Skeletal muscle cell (primary cell): Measurements from ENCODE around the gene CD82.
"Not testable (repeated sequence)": the region's sequence is repeated elsewhere in the genome, so short reads cannot be mapped to it uniquely, and the experiment has no call there.

Source experiments
- DNase-seq: peaks from one replicate; pipeline ENCODE4 v3.0.0-alpha.2; 2010; ENCODE audit warnings: low read depth
- H3K4me3 ChIP-seq: 2 replicates; pipeline ENCODE4 v1.5.1; 2011; ENCODE audit warnings: low read depth, mild to moderate bottlenecking, control low read depth, low read length, moderate library complexity

The CD82 gene

GRCh38 chr11:44557464-44557863 lies 8.0 kb upstream of the CD82 start:
- H3K4me3 ChIP-seq = no peak overlapping the region
- DNase-seq = no peak

GRCh38 chr11:44559207-44559939 lies 6.1 kb upstream of the CD82 start:
- no peak overlapping the region for H3K4me3 ChIP-seq
- DNase-seq = no peak

- not testable (repeated sequence) for DNase-seq, H3K4me3 ChIP-seq
Measured at GRCh38 chr11:44559940-44560300, 5.5 kb upstream of the CD82 start.

- H3K4me3 ChIP-seq = no peak overlapping the region
- DNase-seq = no peak
Measured at GRCh38 chr11:44561275-44561805, 4.1 kb upstream of the CD82 start.

- no peak overlapping the region for H3K4me3 ChIP-seq
- DNase-seq = no peak
Measured at GRCh38 chr11:44561964-44562734, 3.3 kb upstream of the CD82 start.

- no peak overlapping the region for H3K4me3 ChIP-seq
- no peak for DNase-seq
Measured at GRCh38 chr11:44562845-44563460, 2.5 kb upstream of the CD82 start.

GRCh38 chr11:44563711-44564110 lies 1.8 kb upstream of the CD82 start:
- peak; percentile 63 for DNase-seq
- H3K4me3 ChIP-seq = no peak overlapping the region

GRCh38 chr11:44564166-44564565 lies 1.3 kb upstream of the CD82 start:
- peak overlapping the region; percentile 44 for H3K4me3 ChIP-seq
- DNase-seq = no peak

GRCh38 chr11:44564670-44565210 lies 723 bp upstream of the CD82 start:
- DNase-seq = peak; percentile 85
- peak overlapping the region; percentile 44 for H3K4me3 ChIP-seq

GRCh38 chr11:44565953-44566949 lies 788 bp downstream of the CD82 start:
- H3K4me3 ChIP-seq = peak overlapping the region; percentile 74
- DNase-seq = no peak

- DNase-seq = no peak
- peak overlapping the region; percentile 74 for H3K4me3 ChIP-seq
Measured at GRCh38 chr11:44566952-44567875, 1.8 kb downstream of the CD82 start.

- DNase-seq = no peak
- H3K4me3 ChIP-seq = peak overlapping the region; percentile 74
Measured at GRCh38 chr11:44567876-44568256, 2.4 kb downstream of the CD82 start.

GRCh38 chr11:44568331-44568657 lies 2.8 kb downstream of the CD82 start:
- no peak for DNase-seq
- peak overlapping the region; percentile 74 for H3K4me3 ChIP-seq

- peak overlapping the region; percentile 74 for H3K4me3 ChIP-seq
Measured at GRCh38 chr11:44568658-44569473, 3.4 kb downstream of the CD82 start.

GRCh38 chr11:44570411-44571155 lies 5.1 kb downstream of the CD82 start:
- DNase-seq = no peak
- H3K4me3 ChIP-seq = no peak overlapping the region

More at GRCh38 chr11:44568658-44569473, 3.4 kb downstream of the CD82 start:
- peak; percentile 86 for DNase-seq

- H3K4me3 ChIP-seq = no peak overlapping the region
- DNase-seq = no peak
Measured at GRCh38 chr11:44571871-44572270, 6.4 kb downstream of the CD82 start.

GRCh38 chr11:44572436-44572835 lies 7.0 kb downstream of the CD82 start:
- H3K4me3 ChIP-seq = no peak overlapping the region
- DNase-seq = no peak
